LoVo (cell line): ENCODE results near the gene LNPEP.

ENCODE experiments used
- DNase-seq: peaks from one replicate; pipeline ENCODE4 v3.0.0-alpha.2; 2016; ENCODE audit warnings: low spot score

LNPEP gene

DNA sequence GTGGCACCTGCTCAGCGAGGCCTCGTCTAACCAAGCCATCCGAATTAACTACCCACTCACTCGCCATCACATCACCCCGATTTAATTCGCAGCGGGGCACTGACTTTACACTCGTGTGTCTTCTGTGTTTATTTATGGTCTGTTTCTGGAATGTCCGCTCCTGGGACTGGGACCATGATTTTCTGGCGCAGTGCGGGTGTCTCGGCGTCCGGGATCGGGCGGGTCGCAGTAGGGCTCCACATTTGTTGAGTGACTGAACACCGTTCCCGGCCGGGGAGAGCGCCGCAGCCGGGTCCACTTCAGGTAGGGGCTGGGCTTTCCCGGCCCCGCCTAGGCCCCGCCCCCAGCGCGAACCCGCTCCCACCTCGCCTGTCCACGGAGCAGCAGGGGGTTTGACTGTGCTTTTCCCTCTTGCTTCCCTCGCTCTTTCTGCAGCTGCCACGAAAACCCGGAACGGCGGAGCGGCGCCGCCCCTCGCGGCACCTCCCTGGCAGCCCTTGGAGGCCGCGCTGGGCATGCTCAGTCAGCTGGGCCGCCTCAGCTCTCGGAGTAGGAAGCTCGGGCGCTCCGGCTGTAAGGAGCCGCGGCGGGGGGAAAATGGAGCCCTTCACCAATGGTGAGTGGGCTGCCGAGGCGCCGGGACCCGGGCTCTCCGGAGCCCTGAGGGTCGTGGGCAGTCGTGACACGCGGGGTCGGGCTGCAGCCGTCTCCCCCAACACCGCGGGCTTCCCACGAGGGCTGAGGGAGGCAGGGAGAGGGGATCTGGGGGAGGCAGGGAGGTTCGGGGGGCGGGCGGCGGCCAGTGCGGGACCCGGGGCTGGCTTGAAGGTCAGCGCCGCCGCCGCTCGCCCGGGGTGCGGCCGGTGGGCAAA is at the start of gene LNPEP:
LNPEP (plus strand) TSS at position 522 of the 872 bp plus-strand sequence; CDS start at position 598, 76 bp downstream.
- peak; percentile 99 for DNase-seq

DNA sequence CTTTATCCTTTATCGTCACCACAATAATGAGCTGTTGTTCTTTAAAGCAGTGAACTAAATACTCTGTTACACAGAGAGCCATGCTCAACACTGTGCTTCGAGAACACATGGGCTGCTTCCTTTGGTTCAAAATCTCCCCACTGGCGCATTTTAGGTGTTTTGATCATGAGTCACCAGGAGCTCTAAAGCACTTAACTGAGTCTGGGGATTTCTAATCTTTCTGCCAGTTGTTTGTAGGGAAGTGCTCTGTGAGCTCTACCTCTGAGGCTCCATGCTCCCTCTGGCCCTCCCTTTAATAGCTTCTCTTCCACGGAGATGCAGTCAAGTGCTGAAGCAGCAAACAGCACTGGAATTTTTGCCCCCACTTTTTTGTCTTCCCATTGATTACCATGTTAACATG is 42.5 kb upstream of the LNPEP start:
- DNase-seq, result no peak

DNA sequence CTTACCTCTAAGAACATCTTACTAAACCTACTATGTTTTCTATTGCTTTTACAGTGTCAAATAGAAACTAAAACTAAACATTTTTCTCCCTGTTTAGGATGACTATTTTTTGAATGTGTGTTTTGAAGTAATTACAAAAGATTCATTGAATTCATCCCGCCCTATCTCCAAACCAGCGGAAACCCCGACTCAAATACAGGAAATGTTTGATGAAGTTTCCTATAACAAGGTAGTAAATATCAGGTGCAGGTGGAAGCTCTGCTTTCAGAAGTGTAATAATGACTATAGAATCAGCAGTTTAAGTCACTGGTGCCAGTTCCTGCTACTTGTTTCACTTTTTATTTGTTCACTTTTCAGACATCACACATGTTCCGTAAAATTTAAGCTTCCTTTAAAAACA is 39.6 kb upstream of the LNPEP start:
- no peak for DNase-seq

DNA sequence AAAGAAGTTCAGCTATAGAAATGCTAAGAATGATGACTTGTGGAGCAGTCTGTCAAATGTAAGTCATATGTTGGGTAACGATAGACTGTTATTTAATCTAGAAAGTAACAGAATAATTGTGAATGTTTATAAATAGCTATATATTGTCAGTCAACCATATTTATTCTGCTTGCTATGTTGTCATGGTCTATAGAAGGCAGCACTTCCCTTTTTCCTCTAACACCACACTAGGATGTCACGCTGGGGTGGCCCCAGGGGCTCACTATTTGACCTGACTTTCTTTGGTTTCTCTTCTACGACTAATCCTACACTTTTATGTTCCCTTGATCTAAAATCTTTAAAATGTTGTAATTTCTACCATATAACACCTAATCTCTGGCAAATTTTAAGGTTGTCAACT is 39.1 kb upstream of the LNPEP start:
- DNase-seq, result no peak

DNA sequence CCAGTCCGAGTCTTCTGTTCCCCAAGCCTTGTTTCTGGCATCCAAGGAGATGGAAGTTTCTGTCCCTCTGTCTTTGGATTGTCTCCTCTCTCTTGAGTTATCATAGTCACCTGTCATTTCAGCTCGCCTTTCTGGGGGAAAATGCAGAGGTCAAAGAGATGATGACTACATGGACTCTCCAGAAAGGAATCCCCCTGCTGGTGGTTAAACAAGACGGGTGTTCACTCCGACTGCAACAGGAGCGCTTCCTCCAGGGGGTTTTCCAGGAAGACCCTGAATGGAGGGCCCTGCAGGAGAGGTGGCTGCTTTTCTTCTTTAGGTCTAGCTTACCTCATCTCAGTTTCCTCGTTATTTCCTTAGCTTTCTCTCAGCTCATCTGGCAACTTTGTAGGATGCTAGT is 34.5 kb upstream of the LNPEP start:
- DNase-seq, result no peak

DNA sequence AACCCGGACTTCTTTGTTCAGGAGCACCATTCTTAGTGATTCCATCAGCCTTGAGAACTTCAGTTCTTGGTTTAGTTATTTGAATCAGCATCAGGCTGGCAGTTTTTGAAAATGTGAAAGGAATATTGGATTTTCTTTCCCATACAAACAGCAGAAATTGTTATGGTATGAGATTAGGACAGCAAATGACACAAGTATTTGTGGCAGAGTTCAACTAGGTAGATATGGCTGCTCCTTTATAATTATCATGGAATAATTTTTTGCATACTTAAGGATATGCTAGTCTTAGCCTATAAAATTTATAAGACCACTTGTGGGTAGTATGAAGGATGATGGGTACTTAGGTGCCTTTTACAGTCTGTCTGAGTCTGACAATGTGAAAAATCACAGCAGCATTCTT is 34.0 kb upstream of the LNPEP start:
- DNase-seq, result no peak

DNA sequence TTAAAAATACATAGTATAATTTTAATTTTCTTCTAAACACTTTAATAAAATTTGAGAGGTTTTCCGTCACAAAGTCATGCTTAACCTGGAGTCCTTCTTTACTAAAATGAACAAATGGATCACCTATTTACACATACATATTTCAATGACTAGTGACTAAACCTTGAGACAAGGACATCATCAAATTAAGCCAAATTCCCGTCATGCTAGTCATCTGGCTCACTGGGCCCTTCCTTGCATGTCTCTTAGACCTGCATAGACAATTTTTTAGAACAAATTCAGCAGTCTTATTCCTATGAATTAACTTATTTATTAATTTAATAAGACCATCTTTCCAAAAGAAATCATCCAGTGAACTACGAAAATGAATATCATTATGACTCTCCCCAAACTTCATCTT is 33.0 kb upstream of the LNPEP start:
- DNase-seq, result no peak

DNA sequence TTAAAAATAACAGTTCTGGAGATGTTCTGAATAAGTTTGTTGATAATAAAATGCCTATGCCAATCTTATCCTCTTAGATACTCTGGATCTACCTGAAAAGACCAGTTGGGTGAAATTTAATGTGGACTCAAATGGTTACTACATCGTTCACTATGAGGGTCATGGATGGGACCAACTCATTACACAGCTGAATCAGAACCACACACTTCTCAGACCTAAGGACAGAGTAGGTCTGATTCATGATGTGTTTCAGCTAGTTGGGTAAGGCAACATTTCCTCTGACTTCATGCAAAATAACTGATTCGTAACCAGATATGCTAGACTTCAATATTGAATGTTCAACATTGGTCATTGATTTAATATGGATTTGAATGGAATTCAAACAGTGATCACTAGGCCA is 32.6 kb upstream of the LNPEP start:
- DNase-seq, result no peak

DNA sequence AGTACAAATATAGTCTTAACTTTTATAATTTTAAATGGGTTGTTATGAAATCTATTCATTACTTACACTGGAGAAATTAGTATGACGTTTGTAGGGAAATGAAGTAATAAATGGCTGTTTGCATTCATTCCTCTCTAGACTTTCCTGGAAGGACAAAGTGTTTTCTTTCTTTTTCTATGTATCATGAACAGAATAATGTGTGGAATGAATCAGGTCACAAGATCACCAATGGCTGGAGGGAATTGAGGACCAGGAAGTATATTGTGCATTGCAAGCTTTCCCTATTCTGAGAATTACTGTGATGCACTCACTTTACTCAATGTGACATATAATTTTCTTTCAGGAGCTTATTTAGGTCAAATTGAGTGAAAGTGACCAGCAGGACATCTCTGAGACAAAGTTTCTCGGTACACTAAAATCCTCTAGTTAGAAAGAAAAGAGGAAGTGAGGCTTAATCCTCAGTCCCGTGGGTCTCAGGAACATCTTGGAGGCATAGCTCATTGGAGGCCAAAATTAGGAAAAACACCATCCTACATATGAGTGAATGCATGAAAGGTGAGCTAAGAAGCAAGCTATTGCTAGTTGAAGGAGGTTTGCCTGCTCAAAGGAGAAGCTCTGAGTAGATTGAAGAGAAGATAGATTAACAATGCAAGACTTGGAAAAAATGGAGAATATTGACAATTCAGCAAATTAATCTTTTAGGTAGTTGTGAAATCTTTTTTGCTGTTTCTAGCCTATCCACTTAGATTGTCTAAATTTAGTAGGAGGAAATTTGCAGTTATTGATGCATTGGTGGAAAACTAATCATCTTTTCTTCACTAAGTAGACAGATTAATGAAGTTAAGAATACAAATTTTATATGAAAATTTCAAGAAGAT is 31.6 kb upstream of the LNPEP start:
- DNase-seq, result no peak

DNA sequence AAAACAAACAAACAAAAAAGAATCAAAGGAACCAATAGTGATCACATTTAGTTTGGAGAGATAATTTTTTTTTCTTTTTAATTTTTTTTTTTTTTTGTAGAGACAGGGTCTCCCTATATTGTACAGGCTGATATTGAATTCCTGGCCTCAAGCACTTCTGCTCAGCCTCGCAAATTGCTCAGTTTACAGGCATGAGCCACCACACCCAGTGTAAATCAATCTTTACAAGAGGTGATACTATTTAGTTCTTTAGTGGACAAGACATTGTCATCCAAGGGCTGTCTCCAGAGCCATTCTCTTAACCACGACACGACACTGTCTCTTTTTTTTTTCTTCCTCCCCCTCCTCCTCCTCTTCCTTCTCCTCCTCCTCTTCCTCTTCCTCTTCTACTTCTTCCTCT is 30.0 kb upstream of the LNPEP start:
- no peak for DNase-seq

DNA sequence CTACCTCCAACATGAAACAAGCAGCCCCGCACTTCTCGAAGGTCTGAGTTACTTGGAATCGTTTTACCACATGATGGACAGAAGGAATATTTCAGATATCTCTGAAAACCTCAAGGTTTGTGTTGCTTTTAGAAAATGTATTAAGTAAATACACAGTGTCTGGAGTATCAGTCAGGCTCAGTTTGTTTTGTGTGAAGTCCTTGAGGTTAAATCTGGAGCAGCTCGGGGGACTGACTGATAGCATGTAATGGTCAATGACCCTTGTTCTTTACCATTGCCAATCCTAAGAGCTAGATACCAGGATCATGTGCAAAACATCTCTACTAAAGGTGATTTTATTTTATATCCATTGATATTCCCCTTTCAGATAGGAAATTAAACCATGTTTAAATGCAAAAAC is 26.9 kb upstream of the LNPEP start:
- DNase-seq, result no peak

DNA sequence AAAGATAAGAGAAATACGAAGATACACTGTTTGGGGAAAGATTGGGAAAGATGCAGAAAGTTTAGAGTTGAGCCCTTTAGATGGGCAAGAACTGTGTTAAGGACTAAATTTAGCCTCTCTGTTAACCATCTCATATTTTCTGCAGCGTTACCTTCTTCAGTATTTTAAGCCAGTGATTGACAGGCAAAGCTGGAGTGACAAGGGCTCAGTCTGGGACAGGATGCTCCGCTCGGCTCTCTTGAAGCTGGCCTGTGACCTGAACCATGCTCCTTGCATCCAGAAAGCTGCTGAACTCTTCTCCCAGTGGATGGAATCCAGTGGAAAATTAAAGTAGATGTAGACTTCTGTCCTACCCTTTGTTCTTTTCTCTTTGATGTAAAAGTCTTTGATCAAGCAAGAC is 26.4 kb upstream of the LNPEP start:
- DNase-seq, result no peak

DNA sequence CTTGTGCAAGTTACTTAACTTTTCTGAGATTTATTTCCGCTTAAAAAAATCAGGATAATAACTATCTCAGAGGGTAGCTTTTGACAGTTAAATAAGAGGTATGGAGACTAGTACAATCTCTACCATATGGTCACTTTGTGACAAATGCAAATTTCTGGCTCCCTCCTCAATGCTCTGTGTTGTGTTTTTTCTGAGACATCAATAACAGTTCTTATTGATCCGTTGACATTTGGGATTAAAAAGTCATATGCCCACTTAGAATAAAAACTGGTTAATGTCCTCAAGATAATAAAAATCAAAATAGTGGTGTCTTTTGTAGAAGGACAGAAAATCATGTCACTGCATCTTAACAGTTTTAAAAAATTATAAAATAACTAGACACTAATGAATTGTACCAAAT is 24.7 kb upstream of the LNPEP start:
- no peak for DNase-seq

DNA sequence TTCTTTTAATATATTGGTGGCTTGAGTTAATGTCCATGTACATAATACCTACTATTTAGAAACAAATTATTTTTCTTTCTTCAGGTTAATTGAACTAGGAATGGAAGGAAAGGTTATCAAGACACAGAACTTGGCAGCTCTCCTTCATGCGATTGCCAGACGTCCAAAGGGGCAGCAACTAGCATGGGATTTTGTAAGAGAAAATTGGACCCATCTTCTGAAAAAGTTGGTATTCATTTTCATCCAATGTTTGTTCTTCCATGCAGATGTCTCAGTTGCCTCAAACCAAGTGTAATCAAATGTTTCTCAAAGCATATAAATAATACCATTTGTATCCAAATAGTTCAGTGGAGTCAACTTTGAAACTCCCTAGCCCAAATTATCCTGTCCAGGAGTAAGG is 22.6 kb upstream of the LNPEP start:
- DNase-seq, result no peak

DNA sequence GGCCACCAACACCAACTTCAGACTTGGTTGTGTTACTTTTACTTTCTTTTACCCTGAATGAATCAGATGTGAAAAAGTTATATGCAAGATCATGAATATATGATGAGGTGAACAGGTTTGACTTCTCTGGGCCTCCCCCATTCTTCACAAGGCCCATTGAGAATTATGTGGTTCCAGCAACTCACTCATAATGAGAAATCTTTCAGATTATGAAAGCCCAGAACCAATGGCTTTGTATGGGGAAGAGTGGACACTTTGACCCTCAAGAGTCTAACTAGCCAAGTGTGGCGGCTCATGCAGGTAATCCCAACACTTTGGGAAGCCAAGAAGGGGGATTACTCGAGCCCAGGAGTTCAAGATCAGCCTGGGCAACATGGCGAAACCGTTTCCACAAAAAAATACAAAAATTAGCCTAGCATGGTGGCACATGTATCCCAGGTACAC is 16.1 kb upstream of the LNPEP start:
- no peak for DNase-seq

DNA sequence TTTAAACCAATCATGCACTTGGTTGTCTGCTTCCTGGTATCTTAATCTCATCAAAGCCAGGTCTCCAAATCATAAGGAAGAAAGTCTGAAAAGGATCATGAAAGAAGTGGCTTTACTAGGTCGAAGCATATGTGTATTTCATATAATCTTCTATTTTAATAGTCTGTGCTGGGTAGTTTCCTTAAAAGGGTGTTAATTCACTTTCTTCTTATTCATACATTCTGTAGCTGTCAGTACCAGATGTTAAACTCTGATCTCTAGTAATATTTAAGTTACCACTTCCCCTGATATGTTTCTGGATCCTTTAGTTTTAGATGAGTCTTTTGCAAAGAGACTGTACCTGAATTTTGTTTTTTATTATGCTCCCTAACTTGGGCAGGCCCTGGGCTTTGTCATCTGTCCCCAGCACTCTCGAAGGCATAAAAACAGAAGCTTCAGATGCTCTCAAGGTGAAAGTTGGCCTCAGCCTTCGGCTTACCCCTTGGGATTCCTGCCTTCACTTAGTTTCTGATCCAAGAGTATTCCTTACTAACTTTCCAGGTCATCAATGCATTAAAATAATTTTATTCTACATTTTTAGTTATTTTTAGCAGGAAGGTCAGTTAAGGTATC is 15.0 kb upstream of the LNPEP start:
- DNase-seq, result no peak

DNA sequence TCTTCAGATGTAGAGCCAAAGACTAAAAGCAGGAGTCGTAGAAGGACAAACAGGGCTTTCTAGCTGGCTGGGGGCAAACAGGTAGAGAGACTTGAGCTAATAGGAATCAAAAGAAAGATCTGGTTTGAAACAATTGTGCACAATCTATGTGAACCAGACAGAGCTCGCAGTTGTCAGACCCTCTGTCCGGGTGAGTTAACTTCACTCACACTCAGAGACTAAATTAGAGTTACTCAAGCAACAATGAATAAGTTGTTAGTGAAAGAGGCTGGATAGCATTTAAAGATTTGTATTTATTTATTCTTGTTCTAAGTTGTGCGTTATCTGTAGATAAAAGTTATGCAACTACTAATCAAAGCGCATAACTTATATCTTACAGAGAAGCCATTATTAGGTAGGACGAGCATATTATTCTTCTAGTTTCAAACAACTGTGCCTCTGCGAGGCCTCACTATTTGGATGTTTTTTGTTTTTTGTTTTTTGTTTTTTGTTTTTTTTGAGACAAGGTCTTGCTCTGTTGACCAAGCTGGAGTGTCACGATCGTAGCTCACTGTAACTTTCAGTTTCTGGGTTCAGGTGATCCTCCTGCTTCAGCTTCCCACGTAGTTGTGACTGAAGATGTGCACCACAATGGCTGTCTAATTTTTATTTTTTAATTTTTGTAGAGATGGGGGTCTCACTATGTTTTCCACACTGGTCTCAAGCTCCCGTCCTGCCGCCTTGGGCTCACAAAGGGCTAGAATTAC is 13.2 kb upstream of the LNPEP start:
- no peak for DNase-seq

DNA sequence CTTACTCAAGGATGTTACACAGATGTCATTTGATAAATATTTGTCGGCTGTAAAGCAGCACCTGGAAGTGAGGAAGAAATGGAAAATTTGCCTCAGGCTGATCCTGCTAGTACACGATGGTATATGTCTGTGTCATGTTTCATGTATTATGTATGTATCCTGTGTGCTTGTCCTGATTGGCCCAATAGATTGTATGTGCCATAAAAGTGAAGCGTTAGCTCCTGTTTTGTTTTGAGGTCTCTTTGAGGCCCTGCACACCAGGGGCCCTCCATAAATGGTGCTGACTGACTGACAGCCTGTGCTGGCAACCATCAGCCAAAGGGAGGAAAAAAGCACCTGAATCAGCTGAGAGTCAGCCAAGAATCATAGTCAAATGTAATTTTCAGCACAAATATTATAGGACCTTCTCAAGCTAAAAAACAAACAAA is 11.8 kb upstream of the LNPEP start:
- no peak for DNase-seq

DNA sequence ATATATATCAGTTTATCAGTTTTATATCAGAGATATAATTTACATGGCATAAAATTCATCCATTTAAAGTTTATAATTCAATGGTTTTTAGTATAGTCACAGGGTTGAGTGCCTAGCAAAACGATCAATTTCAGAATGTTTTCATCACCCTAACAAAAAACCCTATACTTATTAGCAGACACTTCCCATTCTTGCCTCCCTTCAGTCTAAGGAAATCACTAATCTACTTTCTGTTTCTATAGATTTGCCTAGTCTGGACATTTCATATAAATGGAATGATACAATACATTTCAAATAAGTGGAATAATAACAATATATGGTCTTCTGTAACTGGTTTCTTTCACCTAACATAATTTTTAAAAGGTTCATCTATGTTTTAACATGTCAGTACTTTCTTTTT is 9.6 kb upstream of the LNPEP start:
- DNase-seq, result no peak

DNA sequence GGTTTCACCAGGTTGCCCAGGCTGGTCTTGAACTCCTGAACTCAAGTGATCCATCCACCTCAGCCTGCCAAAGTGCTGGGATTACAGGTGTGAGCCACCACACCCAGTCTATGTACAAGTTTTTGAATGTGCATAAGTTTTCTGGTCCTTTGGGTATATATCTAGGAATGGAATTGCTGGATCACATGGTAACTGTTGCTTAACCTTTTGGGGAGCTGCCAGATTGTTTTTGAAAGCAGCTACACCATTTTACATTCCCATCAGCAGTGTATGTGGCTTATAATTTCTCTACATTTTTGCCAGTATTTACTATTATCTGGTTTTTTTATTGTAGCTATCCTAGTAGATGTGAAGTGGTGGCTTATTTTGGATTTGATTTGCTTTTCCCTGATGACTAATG is 8.9 kb upstream of the LNPEP start:
- no peak for DNase-seq

DNA sequence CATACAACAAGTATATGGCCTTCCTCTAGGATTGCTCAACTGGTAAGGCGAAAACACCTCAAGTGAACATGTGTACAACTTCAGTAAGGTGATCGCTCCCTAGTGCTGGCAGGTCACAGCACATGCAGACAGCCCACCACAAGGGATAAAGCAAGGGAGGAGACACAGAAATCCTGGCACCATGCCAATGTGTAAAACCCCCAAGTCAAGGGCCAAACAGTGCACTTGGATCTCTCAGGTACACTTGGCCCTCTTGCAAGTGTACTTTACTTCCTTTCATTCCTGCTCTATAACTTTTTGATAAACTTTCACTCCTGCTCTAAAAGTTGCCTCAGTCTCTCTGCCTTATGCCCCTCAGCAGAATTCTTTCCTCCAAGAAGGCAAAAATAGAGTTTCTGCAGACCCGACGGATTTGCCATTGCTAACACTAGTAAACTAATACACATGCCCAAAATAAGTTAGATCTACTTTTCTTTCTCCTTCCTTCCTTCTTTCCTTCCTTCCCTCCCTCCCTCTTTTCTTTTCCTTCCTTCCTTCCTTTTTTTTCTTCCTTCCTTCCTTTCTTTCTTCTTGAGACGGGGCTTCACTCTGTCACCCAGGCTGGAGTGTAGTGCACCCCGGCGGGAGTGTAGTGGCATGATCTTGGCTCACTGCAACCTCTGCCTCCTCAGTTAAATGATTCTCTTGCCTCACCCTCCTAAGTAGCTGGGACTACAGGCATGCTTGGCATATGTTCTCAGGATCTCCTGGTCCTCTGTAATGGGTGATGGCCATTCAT is 6.8 kb upstream of the LNPEP start:
- DNase-seq, result no peak
